Smooth muscle cell of the brain vasculature (primary cell): ENCODE measurements around the gene ZNF280C.

Source experiments
- DNase-seq: peaks from one replicate; pipeline ENCODE4 v3.0.0-alpha.2; 2012; ENCODE audit warnings: low read depth, low spot score

ZNF280C gene

DNA sequence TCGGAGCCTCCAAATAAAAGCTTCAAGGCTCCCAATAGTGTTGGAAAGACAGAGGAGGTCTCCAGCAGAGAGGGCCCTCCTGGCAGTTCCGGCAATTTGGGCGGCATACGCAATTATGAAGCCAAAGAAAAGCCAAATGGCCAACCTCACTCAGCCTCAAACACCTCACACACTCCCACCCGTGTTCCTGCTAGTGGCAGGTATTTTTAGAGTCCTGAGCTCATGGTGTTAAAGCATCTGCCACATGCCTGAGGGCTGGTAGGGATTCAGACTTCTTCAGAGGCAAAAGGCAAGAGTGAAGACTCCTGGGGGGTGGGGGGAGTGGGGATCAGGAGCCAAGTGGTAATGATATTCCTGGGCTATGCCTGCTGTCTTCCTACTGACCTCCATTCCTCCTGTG lies 89.5 kb downstream of the ZNF280C start:
- DNase-seq: no peak

DNA sequence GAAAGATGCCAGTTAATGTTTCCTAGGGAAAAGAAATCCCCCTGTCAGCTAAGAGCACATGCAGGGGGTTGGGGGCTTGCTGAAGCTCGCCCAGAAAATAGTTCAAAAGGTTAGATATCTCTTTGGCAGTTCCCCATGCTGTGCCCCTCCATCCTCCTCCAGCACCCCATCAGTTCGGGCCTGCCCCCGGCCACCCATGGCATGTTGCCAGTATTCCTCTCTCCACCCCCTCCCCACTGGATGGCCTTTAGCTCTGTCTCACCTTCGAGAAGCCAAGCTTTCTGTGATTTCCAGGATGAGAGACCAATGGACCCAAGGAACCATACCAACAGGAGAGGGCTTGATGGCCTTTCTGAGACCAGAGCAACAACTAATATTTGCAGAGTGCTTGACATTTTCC lies 91.8 kb downstream of the ZNF280C start:
- no peak for DNase-seq

DNA sequence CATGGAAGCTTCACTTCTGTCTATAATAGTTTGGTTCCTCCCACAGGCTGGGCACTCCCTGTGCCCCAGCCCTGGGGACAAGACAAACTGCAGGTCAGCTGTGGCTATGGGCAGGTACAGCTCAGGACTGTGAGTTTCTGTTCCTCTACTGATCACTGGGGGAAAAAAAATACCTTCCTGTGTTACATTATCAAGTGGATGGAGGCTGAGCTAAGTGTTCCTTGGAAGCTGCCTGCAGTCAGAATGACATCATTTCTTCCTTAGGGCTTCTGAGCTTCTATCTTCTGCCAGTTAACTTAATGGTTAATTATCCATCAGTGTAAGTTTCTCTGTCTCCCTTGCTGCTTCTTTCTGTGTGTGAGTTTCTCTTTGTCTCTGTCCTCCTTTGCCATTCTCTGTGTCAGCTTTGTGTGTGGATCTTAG lies 92.3 kb downstream of the ZNF280C start:
- no peak for DNase-seq

DNA sequence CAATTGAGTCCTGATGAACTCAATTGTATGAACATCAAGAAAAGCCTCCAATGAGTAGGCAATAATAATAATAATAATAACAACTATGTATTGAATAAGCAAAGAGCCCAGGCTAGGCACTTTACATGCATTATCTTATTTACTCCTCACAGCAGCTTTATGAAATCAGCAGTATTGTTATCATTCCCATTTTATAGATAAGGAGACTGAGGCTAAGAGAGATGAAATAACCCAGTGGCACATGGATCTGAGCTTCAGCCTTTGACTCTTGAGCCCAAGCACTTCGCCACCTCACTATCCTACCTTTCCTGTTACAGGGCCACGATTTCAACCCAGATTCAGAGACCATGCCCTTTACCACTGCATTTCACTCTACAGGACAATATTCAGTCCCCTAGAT lies 93.8 kb downstream of the ZNF280C start:
- no peak for DNase-seq

DNA sequence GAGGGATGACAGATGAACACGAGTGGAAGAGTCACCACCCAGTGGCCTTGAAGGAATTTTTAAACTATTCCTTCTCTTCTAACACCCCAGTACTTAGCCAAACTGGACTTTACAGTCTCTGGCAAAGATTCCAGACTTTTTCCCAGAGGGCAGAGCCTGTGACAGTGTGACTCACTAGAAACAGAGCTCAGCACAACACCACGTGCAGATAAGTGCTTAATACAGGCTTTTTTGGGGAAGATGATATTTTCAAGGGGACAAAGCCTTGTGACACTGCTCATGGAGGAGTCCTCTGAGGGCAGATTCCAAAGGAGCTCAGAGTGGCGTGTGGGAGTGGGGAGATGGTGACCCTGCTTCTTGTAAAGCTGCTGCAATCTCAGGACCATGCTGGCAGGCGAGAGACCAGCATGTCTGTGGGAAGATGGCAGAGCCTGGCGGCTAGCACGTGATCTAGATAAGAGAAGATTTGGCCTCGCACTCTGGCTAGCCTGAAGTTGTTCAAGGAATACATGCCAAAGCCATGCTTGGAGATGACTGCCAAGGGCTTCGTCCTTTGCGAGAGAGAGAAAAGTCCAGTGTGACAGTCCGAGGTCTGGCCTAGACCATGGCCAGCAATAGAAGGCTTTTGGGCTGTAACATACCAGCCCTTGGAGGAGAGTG lies 94.5 kb downstream of the ZNF280C start:
- no peak for DNase-seq

DNA sequence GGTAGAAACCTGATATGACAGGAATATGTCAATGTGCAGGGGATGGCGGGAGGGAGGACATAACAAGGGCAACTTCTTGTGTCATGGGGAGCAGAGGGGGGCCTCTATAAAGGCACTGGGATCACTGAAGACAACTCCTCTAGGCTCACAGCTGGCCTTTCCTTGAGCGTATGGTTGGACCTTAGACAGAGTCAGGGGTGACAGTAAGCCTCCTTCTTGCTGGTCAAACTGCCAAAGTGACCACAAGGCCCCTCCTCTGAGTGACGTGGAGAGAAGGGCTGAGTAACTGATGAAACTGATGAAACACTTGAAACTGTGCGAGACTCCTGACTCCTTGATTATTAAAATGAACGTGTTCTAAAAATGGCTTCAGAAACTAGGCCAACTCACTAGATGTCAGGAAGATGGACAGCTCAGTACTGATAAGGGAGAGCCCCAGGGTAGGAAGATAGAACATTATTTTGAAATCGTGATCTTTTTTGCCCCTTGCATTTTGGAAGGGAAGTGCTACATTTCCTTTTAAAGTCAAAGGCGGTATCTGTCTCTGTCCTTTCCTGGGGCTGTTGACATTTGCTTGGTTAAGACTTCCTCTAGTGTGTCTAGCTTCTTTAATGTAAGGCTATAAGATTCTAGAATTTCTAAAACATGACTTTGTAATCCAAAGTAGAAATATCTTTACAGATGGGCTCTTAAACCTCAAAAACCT lies 95.4 kb downstream of the ZNF280C start:
- DNase-seq: no peak

DNA sequence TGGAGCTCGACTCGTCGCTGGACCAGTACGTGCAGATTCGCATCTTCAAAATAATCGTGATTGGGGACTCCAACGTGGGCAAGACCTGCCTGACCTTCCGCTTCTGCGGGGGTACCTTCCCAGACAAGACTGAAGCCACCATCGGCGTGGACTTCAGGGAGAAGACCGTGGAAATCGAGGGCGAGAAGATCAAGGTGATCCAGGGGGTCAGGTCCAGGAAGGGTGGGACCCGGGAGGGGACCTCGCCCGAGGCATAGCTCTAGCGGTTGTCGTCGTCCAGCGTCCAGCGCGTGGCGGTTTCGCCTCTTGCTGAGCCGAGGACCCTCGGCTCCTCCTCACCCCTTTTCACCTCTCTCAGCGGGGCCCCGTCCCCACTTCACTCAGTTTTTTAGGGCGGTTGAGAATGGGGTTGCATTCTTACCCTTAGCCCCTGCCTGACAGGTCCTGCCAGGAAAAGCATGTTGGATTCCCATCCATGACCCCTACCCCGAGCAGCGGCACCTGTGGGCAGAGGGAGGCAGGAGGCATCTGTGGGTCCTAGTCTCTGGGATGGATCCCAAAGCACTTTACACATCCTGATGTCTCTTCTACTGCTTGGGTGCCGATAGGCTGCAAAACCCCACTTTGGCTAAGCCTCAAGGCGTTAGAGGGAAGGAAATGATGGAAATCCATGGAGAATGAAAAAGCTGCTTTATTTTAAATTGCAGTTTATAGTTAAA lies 96.4 kb downstream of the ZNF280C start:
- DNase-seq: no peak

DNA sequence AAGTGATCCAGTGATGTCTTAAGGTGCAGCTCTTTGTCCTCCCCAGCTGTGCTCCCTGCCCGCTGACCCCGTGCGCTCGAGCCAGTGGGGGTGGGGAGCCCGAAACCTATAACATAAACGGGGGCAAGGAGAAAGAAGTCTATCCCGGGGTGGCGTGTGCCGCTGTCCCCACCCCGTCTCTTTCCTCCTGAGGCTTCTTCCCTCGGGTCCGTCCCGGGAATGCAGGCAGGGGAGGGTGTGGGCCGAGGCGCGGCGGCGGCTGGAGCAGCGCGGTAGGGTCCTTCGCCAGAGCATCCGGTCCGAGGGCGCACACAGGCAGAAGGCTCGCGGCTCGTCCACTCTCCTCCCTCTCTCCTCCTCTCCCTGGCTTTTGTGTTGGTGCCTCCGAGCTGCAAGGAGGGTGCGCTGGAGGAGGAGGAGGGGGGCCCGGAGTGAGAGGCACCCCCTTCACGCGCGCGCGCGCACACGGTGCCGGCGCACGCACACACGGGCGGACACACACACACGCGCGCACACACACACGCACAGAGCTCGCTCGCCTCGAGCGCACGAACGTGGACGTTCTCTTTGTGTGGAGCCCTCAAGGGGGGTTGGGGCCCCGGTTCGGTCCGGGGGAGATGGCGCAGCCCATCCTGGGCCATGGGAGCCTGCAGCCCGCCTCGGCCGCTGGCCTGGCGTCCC lies 97.1 kb downstream of the ZNF280C start, which contains the start of gene RAB33A:
TSS of gene RAB33A (plus strand) at position 517 of the 681 bp plus-strand sequence. CDS start at position 618, 101 bp downstream.
- no peak for DNase-seq

DNA sequence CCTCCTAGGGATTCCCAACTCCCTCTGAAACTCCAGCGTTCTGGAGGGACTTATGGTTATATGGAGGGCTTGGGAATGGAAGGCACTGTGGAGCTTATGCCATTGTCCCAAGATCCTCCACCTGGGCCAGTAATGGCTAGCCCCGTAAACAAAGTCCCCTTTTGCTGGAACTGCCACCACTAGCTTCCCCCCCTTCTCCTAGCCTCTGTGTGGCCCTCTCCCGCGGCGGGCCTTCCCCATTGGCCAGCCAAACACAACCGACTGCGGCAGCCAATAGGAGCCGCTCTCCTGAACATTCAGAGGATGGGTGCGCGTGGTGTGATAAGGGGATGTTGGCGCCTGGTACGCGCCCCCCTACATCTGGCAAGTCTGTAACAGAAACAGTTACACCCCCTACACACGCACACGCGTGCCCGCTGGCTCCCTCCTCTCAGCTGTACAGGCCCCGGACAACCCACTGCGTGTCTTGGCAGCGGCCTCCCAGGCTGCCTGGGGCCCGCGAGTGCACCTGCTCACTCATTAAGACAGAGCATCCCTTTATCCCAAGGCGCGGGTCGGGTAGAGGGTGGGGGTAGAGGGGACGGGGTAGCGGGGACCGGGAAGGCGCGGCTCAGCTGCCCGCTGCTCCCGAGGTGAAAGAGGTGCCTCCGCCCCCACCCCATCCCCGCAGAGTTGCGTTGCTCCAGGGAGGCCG lies 97.8 kb downstream of the ZNF280C start:
- no peak for DNase-seq

DNA sequence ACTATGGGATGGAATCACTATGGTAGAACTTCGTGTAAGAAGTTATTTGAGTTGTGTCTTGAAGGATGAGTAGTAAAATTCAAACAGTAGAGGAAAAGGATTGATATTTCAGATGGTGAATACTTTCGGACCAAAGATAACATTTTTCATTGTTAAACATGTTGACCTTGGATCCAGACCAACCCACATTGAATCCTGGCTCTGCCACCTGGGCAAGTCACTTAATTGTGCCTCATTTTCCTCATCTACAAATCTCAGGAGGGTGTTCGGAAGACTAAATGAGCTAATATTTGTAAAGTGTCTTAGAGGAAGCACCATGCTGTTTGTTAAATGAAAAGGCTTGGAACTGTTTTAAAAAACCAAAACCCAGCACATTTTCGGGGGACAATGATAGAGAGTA lies 101.7 kb downstream of the ZNF280C start:
- no peak for DNase-seq

DNA sequence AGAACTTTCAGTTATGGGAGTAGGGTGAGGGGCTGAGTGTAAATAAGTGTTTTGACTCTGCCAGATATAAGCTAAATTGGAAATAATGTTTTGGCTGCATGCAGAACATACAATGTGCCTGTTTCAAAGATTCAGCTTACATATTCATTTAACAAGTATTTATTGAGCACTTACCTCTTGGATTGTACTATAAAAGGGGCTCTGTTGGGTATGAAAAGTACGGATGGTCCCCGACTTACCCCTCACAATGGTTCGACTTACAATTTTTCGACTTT lies 102.3 kb downstream of the ZNF280C start:
- DNase-seq: no peak

DNA sequence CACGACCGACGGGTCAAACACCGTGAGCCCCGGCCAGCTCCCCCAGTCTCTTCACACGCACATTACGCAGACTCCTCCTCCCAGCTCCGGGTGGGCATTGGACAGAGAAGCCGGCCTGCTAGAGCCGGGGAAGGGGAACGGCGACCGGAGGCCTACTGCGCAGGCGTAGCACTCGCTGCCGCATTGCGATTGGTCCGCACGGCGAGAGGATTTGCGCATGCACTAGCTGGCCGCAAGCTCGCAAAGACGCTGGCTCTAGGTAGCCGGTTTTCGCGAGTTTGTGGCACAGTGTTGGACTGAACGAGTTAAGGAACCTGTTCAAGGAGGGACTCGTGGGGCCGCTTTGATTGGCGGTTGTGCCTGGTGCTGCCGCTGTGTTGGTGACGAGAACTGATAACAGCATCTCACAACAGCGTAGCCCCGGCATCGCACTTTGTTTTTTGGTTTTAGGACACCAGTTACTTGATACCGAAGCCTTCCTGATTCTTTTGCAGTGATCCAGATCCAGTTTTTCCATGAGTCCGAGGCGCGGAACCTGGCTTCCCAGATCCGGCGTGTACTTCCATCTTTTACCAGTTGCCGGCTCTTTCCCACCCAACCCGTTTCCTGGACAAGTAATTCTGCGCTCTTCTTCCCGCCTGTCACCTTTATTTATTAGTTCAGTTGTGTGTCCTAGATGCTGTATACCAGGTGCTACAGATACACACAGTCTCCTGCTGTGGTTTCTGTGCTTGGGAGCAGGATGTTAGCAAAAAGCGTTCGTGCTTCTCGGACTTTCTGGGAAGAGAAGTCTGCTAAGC lies 102.8 kb downstream of the ZNF280C start, which contains the start of gene AIFM1:
TSS of gene AIFM1 (minus strand) at position 139 of the 800 bp plus-strand sequence. CDS start 185 bp downstream, outside the sequence.
- DNase-seq: peak; percentile 82

DNA sequence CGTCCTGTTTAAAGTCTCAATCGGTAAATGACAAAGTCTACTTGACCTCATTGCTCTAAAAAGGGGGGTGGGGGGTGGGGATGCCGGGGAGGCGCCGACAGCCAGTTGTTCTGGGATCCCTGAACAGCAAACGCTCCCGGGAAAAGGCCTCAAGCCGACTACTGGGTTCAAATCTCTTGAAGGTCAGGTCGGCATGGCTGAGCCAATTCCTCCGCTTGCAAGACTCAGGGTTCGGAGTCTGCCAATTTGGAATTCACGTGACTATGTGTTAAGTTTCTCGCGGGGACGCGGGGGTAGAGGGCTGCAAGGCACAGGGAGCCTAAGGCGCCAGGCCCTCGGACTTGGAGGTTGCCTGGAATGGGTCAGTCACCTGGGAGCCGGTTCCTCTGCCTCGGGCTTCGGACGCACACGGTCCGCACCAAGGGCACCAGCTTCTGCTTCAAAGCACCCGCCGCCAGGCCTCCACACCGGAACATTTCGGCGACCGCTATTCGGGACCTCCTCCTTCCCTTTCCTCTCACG lies 103.5 kb downstream of the ZNF280C start:
- no peak for DNase-seq

DNA sequence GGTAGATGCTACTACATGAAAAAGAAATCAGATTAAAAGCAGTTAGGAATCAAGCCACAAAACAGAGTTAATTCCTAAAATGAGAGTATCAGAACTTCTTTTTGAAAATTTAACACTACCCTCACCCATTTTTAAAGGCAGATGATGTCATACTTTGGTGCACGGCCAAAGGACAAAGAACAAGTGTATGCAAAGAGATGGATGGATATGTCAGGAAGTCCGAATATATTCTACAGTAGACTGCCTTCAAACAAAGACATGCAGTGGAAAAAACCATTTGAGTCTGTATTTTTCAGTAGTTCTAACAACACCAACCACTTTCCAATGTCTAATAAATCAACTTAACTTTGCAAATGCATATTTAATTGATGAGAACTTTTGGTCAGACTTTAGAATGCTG lies 105.3 kb downstream of the ZNF280C start:
- no peak for DNase-seq

DNA sequence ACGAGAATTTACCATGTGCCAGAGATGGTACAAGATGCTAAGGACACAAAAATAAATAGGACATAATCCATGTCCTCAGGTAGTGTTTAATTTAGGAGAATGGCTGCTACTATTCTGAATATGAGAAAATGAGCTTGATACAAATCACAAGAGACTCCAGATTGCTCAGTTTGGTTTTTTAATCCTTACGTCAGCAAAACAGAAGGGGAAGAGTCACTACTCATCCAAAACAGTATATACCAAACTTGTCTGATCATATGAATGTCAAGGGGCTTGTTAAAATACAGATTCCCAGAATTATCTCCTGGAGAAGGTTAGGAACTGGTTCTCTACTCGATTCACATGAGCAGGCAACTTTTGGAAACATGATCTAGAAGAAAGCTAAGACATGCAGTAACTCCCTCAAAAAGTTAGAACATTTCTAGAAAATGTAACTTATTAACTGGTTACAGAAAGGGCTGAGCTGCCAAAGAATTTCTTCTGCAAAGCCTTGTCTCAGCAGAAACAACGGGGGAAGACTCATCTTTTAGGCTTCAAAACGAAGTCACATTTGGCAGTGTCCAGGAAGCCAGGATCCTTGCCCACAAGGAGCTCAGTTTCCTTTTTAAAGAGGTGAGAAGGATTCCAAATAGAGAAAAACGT lies 106.5 kb downstream of the ZNF280C start:
- no peak for DNase-seq

DNA sequence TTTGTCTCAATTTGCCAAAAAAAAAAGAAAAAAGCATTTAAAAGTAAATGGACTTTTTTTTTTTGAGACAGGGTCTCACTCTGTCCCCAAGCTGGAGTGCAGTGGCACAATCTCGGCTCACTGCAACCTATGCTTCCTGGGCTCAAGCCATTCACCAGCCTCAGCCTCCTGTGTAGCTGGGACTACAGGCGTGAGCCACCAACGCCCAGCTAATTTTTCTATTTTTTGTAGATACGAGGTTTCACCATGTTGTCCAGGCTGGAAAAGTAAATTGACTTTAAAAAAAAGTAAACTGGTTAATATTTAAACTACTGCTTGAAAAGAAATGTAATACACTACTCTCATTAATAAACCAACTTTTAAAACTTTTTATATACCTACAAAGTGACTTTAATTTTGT lies 108.9 kb downstream of the ZNF280C start:
- no peak for DNase-seq

DNA sequence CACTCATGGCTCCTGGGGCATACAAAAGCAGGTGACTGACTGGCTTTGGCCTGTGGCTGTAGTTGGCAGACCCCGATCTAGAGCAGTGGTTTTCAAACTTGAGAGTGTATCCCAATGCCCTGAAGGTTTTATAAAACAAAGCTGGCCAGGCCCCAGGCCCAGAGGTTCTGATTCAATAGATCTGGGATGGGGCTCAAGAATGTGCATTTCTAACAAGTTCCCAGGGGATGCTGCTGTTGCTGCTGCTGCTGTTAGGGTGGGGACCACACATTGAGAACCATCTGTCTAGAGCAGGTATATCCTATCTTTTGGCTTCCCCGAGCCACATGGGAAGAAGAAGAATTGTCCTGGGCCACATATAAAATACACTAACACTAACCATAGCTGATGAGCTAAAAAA lies 110.4 kb downstream of the ZNF280C start:
- DNase-seq: no peak

DNA sequence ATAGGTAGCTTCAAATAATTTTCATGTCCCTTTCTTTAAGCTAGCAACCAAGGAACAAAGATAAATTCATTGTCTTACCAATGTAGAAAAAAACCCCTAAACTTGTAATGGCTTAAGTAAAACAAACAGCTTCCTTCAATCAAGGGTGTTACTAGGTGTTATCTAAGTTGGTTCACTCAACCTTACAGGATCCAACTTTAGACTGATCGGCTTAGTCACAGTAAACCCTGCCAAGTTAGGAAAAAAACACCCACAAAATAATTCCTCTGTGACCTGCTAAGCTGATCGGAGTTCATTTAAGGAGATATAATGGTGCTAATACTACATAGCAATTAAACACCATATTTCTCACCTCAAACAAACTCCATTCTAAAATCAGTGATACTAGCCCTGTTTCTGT lies 113.1 kb downstream of the ZNF280C start:
- no peak for DNase-seq
